ENCODE measurements around the gene CDYL2.

The CDYL2 gene, protein sequence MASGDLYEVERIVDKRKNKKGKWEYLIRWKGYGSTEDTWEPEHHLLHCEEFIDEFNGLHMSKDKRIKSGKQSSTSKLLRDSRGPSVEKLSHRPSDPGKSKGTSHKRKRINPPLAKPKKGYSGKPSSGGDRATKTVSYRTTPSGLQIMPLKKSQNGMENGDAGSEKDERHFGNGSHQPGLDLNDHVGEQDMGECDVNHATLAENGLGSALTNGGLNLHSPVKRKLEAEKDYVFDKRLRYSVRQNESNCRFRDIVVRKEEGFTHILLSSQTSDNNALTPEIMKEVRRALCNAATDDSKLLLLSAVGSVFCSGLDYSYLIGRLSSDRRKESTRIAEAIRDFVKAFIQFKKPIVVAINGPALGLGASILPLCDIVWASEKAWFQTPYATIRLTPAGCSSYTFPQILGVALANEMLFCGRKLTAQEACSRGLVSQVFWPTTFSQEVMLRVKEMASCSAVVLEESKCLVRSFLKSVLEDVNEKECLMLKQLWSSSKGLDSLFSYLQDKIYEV

DNA sequence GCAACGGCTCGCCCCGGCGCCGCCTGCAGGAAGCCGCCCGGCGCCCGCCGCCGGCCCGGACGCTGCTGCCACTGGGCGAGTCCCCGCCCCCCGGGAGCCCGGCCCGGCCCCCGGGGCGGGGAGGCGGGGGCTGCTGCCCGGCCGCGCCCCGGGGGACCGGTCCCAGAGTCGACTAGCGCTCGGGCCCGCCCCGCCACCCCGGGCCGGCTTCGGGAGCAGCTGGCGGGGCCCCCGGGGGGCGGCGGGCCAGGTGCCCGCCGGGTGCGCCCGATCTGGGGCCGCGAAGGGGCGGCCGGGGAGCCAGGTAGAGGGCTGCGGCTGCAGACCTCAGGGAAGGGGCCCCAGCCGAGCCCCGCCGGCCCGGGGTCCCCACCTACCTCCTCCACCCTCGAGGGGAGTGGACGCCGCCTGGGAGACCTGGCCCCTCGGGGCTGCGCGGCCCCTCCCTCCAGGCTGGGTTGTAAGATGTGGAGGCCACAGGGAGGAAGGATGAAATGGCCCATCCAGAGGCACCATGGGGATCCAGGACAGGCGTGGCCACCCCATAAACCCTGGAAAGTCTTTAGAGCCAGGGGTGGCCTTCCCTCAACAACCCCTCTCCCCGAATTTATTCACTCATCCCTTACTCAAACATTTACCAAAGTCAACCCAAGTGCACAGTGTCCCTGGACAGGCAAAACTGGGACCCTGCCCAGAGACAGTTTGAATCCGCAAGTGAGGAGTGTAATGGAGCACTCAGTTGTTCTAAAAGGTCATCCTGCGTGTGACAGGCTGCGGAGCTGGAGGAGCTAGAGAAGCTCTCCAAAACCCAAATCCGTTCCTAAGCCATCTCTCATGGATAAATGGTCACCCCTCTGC lies at the start of gene CDYL2:
TSS of gene CDYL2 (minus strand) at position 73 of the 858 bp plus-strand sequence. CDS start 425 bp downstream, outside the sequence.
- no peak for DNase-seq (ENCODE audit: low read depth)
- peak within 1 kb of the TSS; percentile 67 for H3K4me3 ChIP-seq (ENCODE audit: low read depth, low read length)
- no peak for TF ChIP-seq CTCF (IDR thresholded peaks at IDR 0.05; ENCODE audit: low read depth, low read length, missing control alignments)

DNA sequence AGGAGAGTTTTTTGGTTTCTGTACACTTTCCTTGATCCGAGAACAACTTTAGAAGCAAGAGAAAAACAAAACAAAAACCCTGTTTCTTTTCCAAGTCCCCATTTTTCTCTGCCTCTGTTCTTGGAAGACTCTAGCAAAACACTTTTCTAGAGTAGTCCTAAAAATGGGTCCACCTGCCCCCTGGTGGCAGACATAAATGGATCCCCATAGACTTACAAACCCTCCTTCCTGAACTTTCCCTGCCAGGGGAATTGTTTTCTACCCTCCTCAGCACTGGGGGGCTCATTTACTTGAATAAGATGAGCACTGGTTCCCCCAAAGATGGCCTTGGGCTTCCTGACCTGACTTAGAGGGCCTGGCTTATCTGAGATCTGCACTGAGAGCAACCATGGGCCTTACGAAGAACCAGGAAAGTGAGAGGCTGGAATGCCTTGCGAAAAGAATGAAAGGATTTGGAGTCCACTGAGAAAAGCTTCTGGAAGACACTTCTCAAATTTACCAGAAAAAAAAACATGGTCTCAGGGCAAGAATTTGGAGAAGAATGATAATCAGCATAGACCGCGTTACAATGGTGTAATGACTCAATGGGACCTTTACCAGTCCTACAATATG lies 48.0 kb upstream of the CDYL2 start:
- peak; percentile 61 for TF ChIP-seq CTCF (IDR thresholded peaks at IDR 0.05; ENCODE audit: low read depth, low read length, missing control alignments)
- no peak overlapping the region for H3K4me3 ChIP-seq (ENCODE audit: low read depth, low read length)
- DNase-seq (ENCODE audit: low read depth), result peak; percentile 3

GRCh38 chr16:80851831-80852230 lies 47.4 kb upstream of the CDYL2 start:
- no peak overlapping the region for H3K4me3 ChIP-seq (ENCODE audit: low read depth, low read length)
- TF ChIP-seq CTCF (IDR thresholded peaks at IDR 0.05; ENCODE audit: low read depth, low read length, missing control alignments), result no peak

DNA sequence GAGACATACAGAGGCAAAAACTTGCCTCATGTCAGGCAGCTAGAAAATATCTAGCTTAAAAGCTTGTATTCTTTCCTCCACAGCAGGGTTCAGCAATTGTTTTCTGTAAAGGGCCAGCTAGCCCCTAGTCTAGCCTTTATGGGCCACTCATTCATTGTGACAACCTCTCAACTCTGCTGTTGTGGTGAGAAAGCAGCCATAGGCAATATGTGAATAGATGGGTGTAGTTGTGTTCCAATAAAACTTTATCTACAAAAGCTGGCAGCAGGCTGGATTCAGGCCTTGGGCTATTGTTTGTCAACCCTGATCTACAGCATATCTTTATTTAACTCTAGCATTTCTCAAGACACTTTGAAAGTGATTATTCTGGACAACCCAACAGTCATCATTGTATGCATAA lies 46.4 kb upstream of the CDYL2 start:
- no peak for TF ChIP-seq CTCF (IDR thresholded peaks at IDR 0.05; ENCODE audit: low read depth, low read length, missing control alignments)
- H3K4me3 ChIP-seq (ENCODE audit: low read depth, low read length), result no peak overlapping the region
- no peak for DNase-seq (ENCODE audit: low read depth)

More at GRCh38 chr16:80851831-80852230, 47.4 kb upstream of the CDYL2 start:
- no peak for DNase-seq (ENCODE audit: low read depth)

GRCh38 chr16:80848862-80849261 lies 44.5 kb upstream of the CDYL2 start:
- no peak overlapping the region for H3K4me3 ChIP-seq (ENCODE audit: low read depth, low read length)
- no peak for DNase-seq (ENCODE audit: low read depth)
- TF ChIP-seq CTCF (IDR thresholded peaks at IDR 0.05; ENCODE audit: low read depth, low read length, missing control alignments), result no peak

GRCh38 chr16:80846680-80847079 lies 42.3 kb upstream of the CDYL2 start:
- TF ChIP-seq CTCF (IDR thresholded peaks at IDR 0.05; ENCODE audit: low read depth, low read length, missing control alignments), result no peak
- no peak for DNase-seq (ENCODE audit: low read depth)
- no peak overlapping the region for H3K4me3 ChIP-seq (ENCODE audit: low read depth, low read length)

All from GM12864 (cell line).